Measurements from ENCODE around the gene ARCN1. TPM values are rescaled to one million over a fixed set of nuclear protein-coding genes. Genes with fewer than 3 reads are reported as not detected.
A peak's percentile ranks its signal among the peaks of the same experiment; 100 is the strongest.

The ARCN1 gene
- total and polyA plus RNA-seq, 3 donors from 2014 or later = 107 to 128 (median 107) TPM

GRCh38 chr11:118606844-118607228 is 34.6 kb downstream of the ARCN1 start:
- TF ChIP-seq, protein P1, sequence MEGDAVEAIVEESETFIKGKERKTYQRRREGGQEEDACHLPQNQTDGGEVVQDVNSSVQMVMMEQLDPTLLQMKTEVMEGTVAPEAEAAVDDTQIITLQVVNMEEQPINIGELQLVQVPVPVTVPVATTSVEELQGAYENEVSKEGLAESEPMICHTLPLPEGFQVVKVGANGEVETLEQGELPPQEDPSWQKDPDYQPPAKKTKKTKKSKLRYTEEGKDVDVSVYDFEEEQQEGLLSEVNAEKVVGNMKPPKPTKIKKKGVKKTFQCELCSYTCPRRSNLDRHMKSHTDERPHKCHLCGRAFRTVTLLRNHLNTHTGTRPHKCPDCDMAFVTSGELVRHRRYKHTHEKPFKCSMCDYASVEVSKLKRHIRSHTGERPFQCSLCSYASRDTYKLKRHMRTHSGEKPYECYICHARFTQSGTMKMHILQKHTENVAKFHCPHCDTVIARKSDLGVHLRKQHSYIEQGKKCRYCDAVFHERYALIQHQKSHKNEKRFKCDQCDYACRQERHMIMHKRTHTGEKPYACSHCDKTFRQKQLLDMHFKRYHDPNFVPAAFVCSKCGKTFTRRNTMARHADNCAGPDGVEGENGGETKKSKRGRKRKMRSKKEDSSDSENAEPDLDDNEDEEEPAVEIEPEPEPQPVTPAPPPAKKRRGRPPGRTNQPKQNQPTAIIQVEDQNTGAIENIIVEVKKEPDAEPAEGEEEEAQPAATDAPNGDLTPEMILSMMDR (IDR thresholded peaks at IDR 0.05) = no peak
- no peak for TF ChIP-seq POLR2A (IDR thresholded peaks at IDR 0.05)
- intact Hi-C loops (cut with DNase I; ENCODE audit: low total_unique reads) = no loop called here
- Histone ChIP-seq H3K4me1 (peaks cover 45% of the 10 kb centered on the region), H3K9me3 (no peaks in the 10 kb centered on the region), H3K4me3 (no peak overlapping the region), H3K36me3 (ENCODE audit: low read depth, missing control alignments) (no peaks in the 10 kb centered on the region), H3K27me3 (no peaks in the 10 kb centered on the region), H3K27ac (peak overlapping the region; percentile 33 to 97)
- 56 to 61% methylated on average over 7 of the region's 7 CpGs for WGBS, 2 donors
- no peak for DNase-seq

DNA sequence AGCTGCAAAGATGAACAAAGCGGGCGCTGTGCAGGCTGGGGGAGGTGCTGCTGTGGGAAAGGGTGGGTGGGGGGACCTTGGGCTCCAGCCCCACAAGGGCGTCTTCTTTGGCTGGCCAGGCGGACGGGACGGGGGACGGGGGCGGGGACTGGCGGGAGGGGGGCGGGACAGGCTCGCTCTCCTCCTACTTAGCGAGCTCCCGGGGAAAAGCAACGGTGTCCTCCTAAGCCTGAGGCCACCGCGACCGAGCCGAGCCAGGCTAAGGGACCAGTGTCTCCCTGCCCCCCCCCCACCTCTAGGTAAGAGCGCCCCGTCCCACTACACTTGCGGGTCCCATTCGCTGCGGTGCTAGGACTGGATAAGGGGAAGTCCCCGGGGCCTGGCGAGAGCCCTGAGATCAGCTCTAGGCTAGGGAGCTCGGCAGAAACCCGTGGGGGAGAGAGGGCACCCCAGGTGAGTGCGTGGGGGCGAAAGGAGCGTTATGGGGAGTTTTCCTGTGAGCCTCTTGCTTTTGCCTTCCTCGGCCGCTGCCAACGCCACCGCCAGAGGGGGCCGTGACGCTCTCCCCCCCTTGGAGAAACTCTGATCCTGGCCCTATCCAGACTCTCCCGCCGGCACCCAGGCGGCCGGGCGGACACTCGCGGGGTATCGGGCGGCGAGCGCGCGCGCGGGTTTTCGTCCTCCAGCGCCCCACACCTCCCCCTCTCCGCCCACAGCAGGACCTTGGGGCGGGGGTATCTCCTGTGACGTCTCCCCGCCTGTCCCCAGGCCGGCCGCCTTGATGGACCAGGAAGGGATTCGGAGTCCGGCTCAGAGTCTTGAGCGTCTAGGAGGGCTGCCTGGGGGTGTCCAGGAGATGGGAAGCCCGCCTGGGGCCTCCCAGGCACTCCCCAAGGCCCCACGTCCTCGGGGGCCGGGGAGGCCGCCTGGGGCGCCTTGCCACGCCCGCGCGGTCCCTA is 35.5 kb downstream of the ARCN1 start, which contains the start of gene PHLDB1:
Gene PHLDB1 (plus strand): TSS at position 215 of the 959 bp plus-strand sequence. CDS start 6,222 bp downstream, outside the sequence.
- TF ChIP-seq, protein P1 (IDR thresholded peaks at IDR 0.05) = peak in 1 of 3 experiments; percentile 36
- no peak for TF ChIP-seq POLR2A (IDR thresholded peaks at IDR 0.05)
- H3K4me3 ChIP-seq = peak within 1 kb of the TSS; percentile 63 to 87
- no peaks in the 10 kb centered on the region for H3K27me3 ChIP-seq
- H3K27ac ChIP-seq = peak within 1 kb of the TSS; percentile 91 to 97
- intact Hi-C loops (cut with DNase I; ENCODE audit: low total_unique reads) = no loop called here
- 0 to 1% methylated on average over 28 to 66 of the region's 72 CpGs for WGBS, 2 donors
- H3K9me3 ChIP-seq = no peaks in the 10 kb centered on the region
- DNase-seq = peak; percentile 70
- no peaks in the 10 kb centered on the region for H3K36me3 ChIP-seq (ENCODE audit: low read depth, missing control alignments)
- H3K4me1 ChIP-seq = peaks cover 45% of the 10 kb centered on the region

DNA sequence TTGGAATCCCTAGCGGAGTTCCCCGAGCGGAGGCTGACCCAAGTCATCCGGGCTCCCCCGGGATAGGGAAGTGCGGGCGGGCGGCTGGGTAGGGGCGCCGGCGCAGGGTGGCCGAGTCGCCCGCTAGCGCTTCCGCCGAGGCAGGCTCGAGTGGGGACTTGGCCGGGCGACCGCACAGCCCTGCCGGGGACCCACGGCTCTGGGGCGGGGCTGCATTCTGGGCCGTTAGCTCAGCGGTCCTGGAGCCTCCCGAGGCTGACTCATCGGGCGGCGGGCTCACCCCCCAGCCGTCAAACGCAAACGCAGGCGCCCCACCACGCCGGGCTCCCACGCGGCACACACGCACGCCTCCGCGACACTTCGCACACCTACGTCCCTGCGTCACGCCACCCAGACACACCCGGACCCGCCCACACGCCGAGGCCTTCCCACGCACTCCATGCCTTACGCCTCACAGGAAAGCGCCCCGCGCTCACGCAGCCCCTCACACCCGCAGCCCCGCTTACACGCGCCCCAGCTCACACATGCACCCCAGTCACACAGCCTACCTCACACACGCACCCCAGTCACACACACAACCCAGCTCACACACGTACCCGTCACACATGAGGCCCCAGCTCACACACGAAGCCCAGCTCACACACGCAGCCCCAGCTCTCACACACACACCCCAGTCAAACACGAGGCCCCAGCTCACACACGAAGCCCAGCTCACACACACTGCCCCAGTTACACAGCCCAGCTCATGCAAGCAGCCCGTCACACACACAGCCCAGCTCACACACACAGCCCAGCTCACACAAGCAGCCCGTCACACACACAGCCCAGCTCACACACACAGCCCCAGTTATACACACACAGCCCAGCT is 36.4 kb downstream of the ARCN1 start:
- DNase-seq = peak; percentile 78
- Histone ChIP-seq H3K27me3 (no peaks in the 10 kb centered on the region), H3K27ac (peak overlapping the region; percentile 91 to 97), H3K9me3 (no peaks in the 10 kb centered on the region), H3K4me3 (peak overlapping the region; percentile 63 to 87), H3K36me3 (ENCODE audit: low read depth, missing control alignments) (no peaks in the 10 kb centered on the region), H3K4me1 (peaks cover 42% of the 10 kb centered on the region)
- intact Hi-C loops (cut with DNase I; ENCODE audit: low total_unique reads) = no loop called here
- no peak for TF ChIP-seq POLR2A (IDR thresholded peaks at IDR 0.05)
- 7 to 10% methylated on average over 38 to 46 of the region's 69 CpGs for WGBS, 2 donors

- Histone ChIP-seq H3K36me3 (ENCODE audit: low read depth, missing control alignments) (no peaks in the 10 kb centered on the region), H3K4me1 (peaks cover 32% of the 10 kb centered on the region), H3K27ac (peak overlapping the region; percentile 91 to 97), H3K9me3 (no peaks in the 10 kb centered on the region), H3K27me3 (no peaks in the 10 kb centered on the region), H3K4me3 (peak overlapping the region; percentile 33 to 55)
- 10 to 13% methylated on average over 27 to 54 of the region's 57 CpGs for WGBS, 2 donors
- no peak for DNase-seq
- TF ChIP-seq, protein P1 (IDR thresholded peaks at IDR 0.05) = no peak
- TF ChIP-seq POLR2A (IDR thresholded peaks at IDR 0.05) = no peak
- intact Hi-C loops (cut with DNase I; ENCODE audit: low total_unique reads) = no loop called here
These were observed 37.4 kb downstream of the ARCN1 start for GRCh38 chr11:118609380-118610224.

Data from testis (tissue), 3 donors.